WTC11 (cell line): Measurements from ENCODE around the gene ZBTB7B. TPM values are rescaled to one million over a fixed set of nuclear protein-coding genes. Genes with fewer than 3 reads are reported as not detected.
A peak's percentile ranks its signal among the peaks of the same experiment; 100 is the strongest.

Source experiments
- ATAC-seq: fragments of 200-7000 bp; cut with Tn5 transposase; 2 replicates; pipeline ENCODE4 v1.10.0; 2021; ENCODE audit warnings: mild to moderate bottlenecking, moderate library complexity
- CTCF ChIA-PET: fragments of 300-600 bp; sonication (Branson Sonifier 250); formaldehyde crosslinking; loops from one replicate; lab custom pipeline; 2021; ENCODE audit warnings: antibody characterized with exemption; lab: Charles Lee
- POLR2A ChIA-PET: fragments of 350-600 bp; sonication (Branson Sonifier 250); formaldehyde crosslinking; loops from one replicate; lab custom pipeline; 2021; ENCODE audit warnings: antibody characterized with exemption; lab: Charles Lee
- DNase-seq: peaks from one replicate; pipeline ENCODE4 v3.0.0; 2021; ENCODE audit warnings: low spot score
- H3K27ac Mint-ChIP-seq: 2 replicates; pipeline ENCODE4 v1.8.0; 2021; ENCODE audit warnings: mixed read lengths
- H3K27me3 Mint-ChIP-seq: 2 replicates; pipeline ENCODE4 v1.8.0; 2021; ENCODE audit warnings: low read depth, mild to moderate bottlenecking, moderate library complexity, mixed read lengths
- H3K36me3 Mint-ChIP-seq: 2 replicates; pipeline ENCODE4 v1.8.0; 2021; ENCODE audit warnings: mixed read lengths
- H3K4me1 Mint-ChIP-seq: 2 replicates; pipeline ENCODE4 v1.8.0; 2022; ENCODE audit warnings: mixed read lengths
- H3K4me3 Mint-ChIP-seq: 2 replicates; pipeline ENCODE4 v1.8.0; 2021; ENCODE audit warnings: mild to moderate bottlenecking, moderate library complexity, mixed read lengths
- H3K9me3 Mint-ChIP-seq: 2 replicates; pipeline ENCODE4 v1.8.0; 2021; ENCODE audit warnings: mixed read lengths
- ATF2 ChIP-seq: sonication (generic); formaldehyde crosslinking; IDR thresholded peaks from 2 replicates; pipeline ENCODE4 v1.8.1; 2022; ENCODE audit warnings: low read depth, missing genetic modification reagents, borderline replicate concordance
- CREM ChIP-seq: sonication (generic); formaldehyde crosslinking; IDR thresholded peaks from 2 replicates; pipeline ENCODE4 v1.8.1; 2022; ENCODE audit warnings: mild to moderate bottlenecking, missing genetic modification reagents, moderate library complexity
- E2F1 ChIP-seq: sonication (generic); formaldehyde crosslinking; IDR thresholded peaks from 2 replicates; pipeline ENCODE4 v1.8.0; 2022; ENCODE audit warnings: mild to moderate bottlenecking, missing genetic modification reagents
- IRF1 ChIP-seq: sonication (generic); formaldehyde crosslinking; IDR thresholded peaks from 2 replicates; pipeline ENCODE4 v1.8.0; 2023; ENCODE audit warnings: missing genetic modification reagents
- MAX ChIP-seq: sonication (generic); formaldehyde crosslinking; IDR thresholded peaks from 2 replicates; pipeline ENCODE4 v1.8.0; 2022; ENCODE audit warnings: mild to moderate bottlenecking, missing genetic modification reagents
- NFATC4 ChIP-seq: fragments of 250-450 bp; sonication (Bioruptor Pico); IDR thresholded peaks from 2 replicates; pipeline ENCODE4 v1.9.0; 2021; ENCODE audit warnings: mild to moderate bottlenecking
- NFYB ChIP-seq: sonication (generic); formaldehyde crosslinking; conservative IDR thresholded peaks from 2 replicates; pipeline ENCODE4 v1.8.0; 2022; ENCODE audit warnings: low read depth, missing genetic modification reagents
- PRDM15 ChIP-seq: sonication (generic); formaldehyde crosslinking; IDR thresholded peaks from 2 replicates; pipeline ENCODE4 v1.8.0; 2022; ENCODE audit warnings: missing genetic modification reagents
- SMAD3 ChIP-seq: sonication (generic); formaldehyde crosslinking; IDR thresholded peaks from 2 replicates; pipeline ENCODE4 v1.8.0; 2022; ENCODE audit warnings: missing genetic modification reagents, mild to moderate bottlenecking, borderline replicate concordance
- SOX15 ChIP-seq: fragments of 250-450 bp; sonication (Bioruptor Pico); IDR thresholded peaks from 2 replicates; pipeline ENCODE4 v1.9.0; 2021; ENCODE audit warnings: mild to moderate bottlenecking
- SP1 ChIP-seq: sonication (generic); formaldehyde crosslinking; conservative IDR thresholded peaks from 2 replicates; pipeline ENCODE4 v1.8.1; 2022; ENCODE audit warnings: missing genetic modification reagents
- TCF7 ChIP-seq: sonication (generic); formaldehyde crosslinking; IDR thresholded peaks from 2 replicates; pipeline ENCODE4 v1.8.0; 2022; ENCODE audit warnings: mild to moderate bottlenecking, low read depth, missing genetic modification reagents, moderate library complexity
- TP53 ChIP-seq: sonication (generic); formaldehyde crosslinking; IDR thresholded peaks from 2 replicates; pipeline ENCODE4 v1.8.1; 2023; ENCODE audit warnings: mild to moderate bottlenecking, missing genetic modification reagents
- ZNF219 ChIP-seq: sonication (generic); formaldehyde crosslinking; IDR thresholded peaks from 2 replicates; pipeline ENCODE4 v1.8.0; 2023; ENCODE audit warnings: missing genetic modification reagents, mild to moderate bottlenecking, borderline replicate concordance
- ZNF281 ChIP-seq: sonication (generic); formaldehyde crosslinking; IDR thresholded peaks from 2 replicates; pipeline ENCODE4 v1.8.0; 2023; ENCODE audit warnings: mild to moderate bottlenecking, missing genetic modification reagents
- ZSCAN18 ChIP-seq: fragments of 250-450 bp; sonication (Bioruptor Pico); IDR thresholded peaks from 2 replicates; pipeline ENCODE4 v2.1.2; 2022; ENCODE audit warnings: mild to moderate bottlenecking, moderate library complexity
- total RNA-seq: library from RNA; stranded (reverse); gene quantifications from 3 replicates; pipeline ENCODE4 v1.2.3, GENCODE V29; 2021

Gene ZBTB7B
- total RNA-seq, 1 experiment from 2014 or later = 29.8 TPM

- no peak for TF ChIP-seq IRF1
- no peak for TF ChIP-seq E2F1 (CRISPR knock-in tag)
- TF ChIP-seq ZNF281 (CRISPR knock-in tag) = no peak
- no peak for TF ChIP-seq TCF7 (CRISPR knock-in tag)
- TF ChIP-seq CREM (CRISPR knock-in tag) = no peak; the same call in 1 of the 2 replicates
- TF ChIP-seq, all 79 proteins: peak for 11
These were observed 1.7 kb upstream of the ZBTB7B start (continued) for GRCh38 chr1:155000726-155001424.

GRCh38 chr1:155001425-155001674, 1.3 kb upstream of the ZBTB7B start:
- Mint-ChIP-seq H3K4me1 (peaks cover 34% of the 10 kb centered on the region), H3K9me3 (no peaks in the 10 kb centered on the region), H3K27ac (peak overlapping the region; percentile 63; the same call in 1 of the 2 replicates), H3K4me3 (peak overlapping the region; percentile 88), H3K36me3 (no peaks in the 10 kb centered on the region), H3K27me3 (no peaks in the 10 kb centered on the region; the same call in 1 of the 2 replicates)
- ChIA-PET POLR2A (interaction anchor here (0.8 to 13.0 kb wide), 5 partner anchors 15 to 30 kb away, joined by 3 to 176 read pairs (median 21); partner anchors contain the start of genes CKS1B, FLAD1 and SHC1), CTCF (interaction anchor here (0.6 to 10.3 kb wide), 16 partner anchors 9 to 172 kb away, joined by 3 to 176 read pairs (median 7); partner anchors contain the start of genes ADAM15, KRTCAP2, LENEP and PBXIP1)
- ATAC-seq (no peak), DNase-seq (no peak)
- TF ChIP-seq TP53 (CRISPR knock-in tag) = no peak
- no peak for TF ChIP-seq CREM (CRISPR knock-in tag)
- no peak for TF ChIP-seq SMAD3 (CRISPR knock-in tag)
- no peak for TF ChIP-seq ZSCAN18
- no peak; the same call in 1 of the 2 replicates for TF ChIP-seq MAX

- DNase-seq = peak; percentile 100
- Mint-ChIP-seq H3K27me3 (no peaks in the 10 kb centered on the region; the same call in 1 of the 2 replicates), H3K36me3 (no peaks in the 10 kb centered on the region), H3K4me1 (peaks cover 39% of the 10 kb centered on the region), H3K27ac (peak overlapping the region; percentile 57; the same call in 1 of the 2 replicates), H3K9me3 (no peaks in the 10 kb centered on the region), H3K4me3 (peak overlapping the region; percentile 88)
- POLR2A ChIA-PET = interaction anchor here (0.8 to 13.0 kb wide), 5 partner anchors 14 to 31 kb away, joined by 3 to 176 read pairs (median 21); partner anchors contain the start of genes CKS1B, FLAD1 and SHC1
- CTCF ChIA-PET = interaction anchor here (0.6 to 10.3 kb wide), 22 partner anchors 9 to 171 kb away, joined by 3 to 176 read pairs (median 6); partner anchors contain the start of genes ADAM15, KRTCAP2, LENEP and PBXIP1
- peak; percentile 73 for ATAC-seq
- peak; percentile 95 for TF ChIP-seq SP1
- TF ChIP-seq ATF2 = no peak
- peak; percentile 64 for TF ChIP-seq PRDM15 (CRISPR knock-in tag)
- 0 out of 2 replicates have a peak, but pooled peaks have one; percentile 67 for TF ChIP-seq ZNF219 (CRISPR knock-in tag)
- TF ChIP-seq SOX15 (CRISPR knock-in tag) = no peak
- peak; percentile 94 for TF ChIP-seq NFYB
- peak; percentile 43; the same call in 1 of the 2 replicates for TF ChIP-seq NFATC4 (CRISPR knock-in tag)
These were observed 733 bp upstream of the ZBTB7B start for GRCh38 chr1:155001675-155002463.
